NB4 (cell line): ENCODE results near the gene PAK2.

Experiments
- DNase-seq: peaks from one replicate; pipeline ENCODE4 v3.0.0; 2010; ENCODE audit warnings: low read depth
- H3K4me3 ChIP-seq: one replicate; pipeline ENCODE4 v1.5.1; 2011; ENCODE audit warnings: mild to moderate bottlenecking, low read depth, low read length, moderate library complexity
- MYC ChIP-seq: IDR thresholded peaks from 2 replicates; pipeline ENCODE4 v1.6.1; 2011; ENCODE audit warnings: low read depth, low read length
- POLR2A ChIP-seq: IDR thresholded peaks from 2 replicates; pipeline ENCODE4 v1.6.1; 2011; ENCODE audit warnings: mild to moderate bottlenecking; ENCODE audit not compliant: insufficient read length; ENCODE audit errors: extremely low read depth
- TF ChIP-seq, protein P1 (sequence below): IDR thresholded peaks from one replicate; pipeline ENCODE4 v1.5.1; 2012; ENCODE audit warnings: low read depth, low read length
- TF ChIP-seq, protein P2 (sequence below): IDR thresholded peaks from 2 replicates; pipeline ENCODE4 v1.6.1; 2011; ENCODE audit warnings: low read depth, low read length

PAK2 gene

DNA sequence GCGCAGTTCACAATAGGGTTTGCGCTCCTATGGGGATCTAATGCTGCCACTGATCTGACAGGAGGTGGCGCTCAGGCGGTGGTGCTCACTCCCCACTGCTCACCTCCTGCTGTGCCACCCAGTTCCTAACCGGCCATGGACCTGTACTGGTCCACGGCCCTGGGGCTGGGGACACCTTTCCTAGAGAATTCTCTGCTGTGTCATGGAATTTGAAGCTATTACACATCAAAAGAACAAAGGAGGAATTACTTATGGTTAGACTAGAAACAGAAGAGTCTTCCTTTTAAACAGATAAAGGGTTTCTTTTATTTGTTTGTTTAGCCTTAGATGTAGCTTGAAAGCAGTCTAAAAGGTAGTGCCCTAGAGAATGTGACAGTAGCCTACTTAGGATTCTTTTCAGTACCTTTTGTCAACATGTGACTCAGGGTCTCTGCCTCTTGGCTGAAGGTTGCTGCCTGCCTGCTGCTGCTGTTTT, 50.3 kb downstream of the PAK2 start:
- TF ChIP-seq MYC = no peak
- TF ChIP-seq, protein P1, sequence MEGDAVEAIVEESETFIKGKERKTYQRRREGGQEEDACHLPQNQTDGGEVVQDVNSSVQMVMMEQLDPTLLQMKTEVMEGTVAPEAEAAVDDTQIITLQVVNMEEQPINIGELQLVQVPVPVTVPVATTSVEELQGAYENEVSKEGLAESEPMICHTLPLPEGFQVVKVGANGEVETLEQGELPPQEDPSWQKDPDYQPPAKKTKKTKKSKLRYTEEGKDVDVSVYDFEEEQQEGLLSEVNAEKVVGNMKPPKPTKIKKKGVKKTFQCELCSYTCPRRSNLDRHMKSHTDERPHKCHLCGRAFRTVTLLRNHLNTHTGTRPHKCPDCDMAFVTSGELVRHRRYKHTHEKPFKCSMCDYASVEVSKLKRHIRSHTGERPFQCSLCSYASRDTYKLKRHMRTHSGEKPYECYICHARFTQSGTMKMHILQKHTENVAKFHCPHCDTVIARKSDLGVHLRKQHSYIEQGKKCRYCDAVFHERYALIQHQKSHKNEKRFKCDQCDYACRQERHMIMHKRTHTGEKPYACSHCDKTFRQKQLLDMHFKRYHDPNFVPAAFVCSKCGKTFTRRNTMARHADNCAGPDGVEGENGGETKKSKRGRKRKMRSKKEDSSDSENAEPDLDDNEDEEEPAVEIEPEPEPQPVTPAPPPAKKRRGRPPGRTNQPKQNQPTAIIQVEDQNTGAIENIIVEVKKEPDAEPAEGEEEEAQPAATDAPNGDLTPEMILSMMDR = no peak
- DNase-seq = no peak
- H3K4me3 ChIP-seq = no peak overlapping the region

DNA sequence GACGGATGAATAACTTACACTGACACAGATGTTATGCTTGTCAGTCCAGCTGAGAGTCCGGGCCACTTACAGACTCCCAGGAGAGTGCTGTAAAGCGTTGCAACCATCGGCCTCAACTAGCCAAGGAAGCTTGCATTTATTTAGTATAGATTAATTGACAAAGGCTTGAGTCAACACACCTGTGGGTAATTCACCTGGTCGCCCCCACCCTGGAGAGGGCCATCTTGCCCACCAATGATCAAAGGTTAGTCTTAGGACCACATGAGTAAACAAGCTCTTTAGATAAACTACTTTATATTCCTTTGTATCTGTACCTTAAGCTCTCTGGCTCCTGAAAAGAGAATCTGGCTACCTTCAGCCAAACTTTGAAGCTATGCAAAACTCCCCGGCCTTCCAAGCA, 51.0 kb downstream of the PAK2 start:
- DNase-seq = no peak
- H3K4me3 ChIP-seq = no peak overlapping the region
- no peak for TF ChIP-seq MYC
- TF ChIP-seq, protein P1 = no peak
- TF ChIP-seq POLR2A = no peak
- TF ChIP-seq, protein P2, sequence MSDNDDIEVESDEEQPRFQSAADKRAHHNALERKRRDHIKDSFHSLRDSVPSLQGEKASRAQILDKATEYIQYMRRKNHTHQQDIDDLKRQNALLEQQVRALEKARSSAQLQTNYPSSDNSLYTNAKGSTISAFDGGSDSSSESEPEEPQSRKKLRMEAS = no peak

DNA sequence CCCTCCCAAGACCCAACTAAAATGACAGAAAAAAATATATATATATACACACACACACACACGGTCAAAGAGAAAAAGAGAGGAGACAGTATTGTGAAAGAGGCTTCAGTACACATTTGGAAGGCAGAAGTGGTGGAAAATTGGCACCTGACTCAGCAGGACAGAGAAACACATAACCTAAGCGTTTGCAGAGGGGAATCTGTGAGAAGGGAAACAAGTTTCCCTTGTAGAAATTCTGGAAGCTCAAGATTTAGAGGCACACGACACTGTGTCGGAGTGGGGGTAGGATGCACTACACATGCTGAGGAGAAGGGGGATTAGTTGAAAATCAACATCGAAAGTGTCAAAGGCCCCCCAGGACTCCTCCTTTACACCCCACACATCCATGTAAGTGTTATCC, 53.1 kb downstream of the PAK2 start:
- DNase-seq = no peak
- no peak overlapping the region for H3K4me3 ChIP-seq
- TF ChIP-seq POLR2A (no peak), MYC (no peak)
- TF ChIP-seq, protein P2 = no peak
- TF ChIP-seq, protein P1 = no peak

DNA sequence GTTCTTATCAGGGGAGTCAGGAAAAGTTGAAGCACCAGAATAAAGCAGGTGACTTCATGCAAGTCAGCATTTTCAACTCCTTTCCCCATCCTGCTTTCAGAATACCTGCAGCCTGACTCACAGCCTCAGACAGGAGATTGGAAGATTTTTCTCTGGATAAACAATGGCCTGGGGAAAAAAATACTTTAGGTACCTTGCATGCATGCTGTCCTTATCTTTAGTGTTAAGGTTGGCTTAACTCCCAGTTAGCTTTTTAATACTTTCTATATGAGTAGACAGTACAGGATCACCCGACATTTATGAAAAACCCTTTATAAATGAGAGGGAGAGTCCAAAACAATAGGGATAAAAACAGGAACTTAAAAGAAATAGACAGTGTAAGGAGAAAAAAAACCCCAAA, 53.6 kb downstream of the PAK2 start:
- TF ChIP-seq, protein P2 = no peak
- no peak for TF ChIP-seq POLR2A
- TF ChIP-seq, protein P1 = no peak
- no peak for TF ChIP-seq MYC
- no peak overlapping the region for H3K4me3 ChIP-seq
- no peak for DNase-seq

DNA sequence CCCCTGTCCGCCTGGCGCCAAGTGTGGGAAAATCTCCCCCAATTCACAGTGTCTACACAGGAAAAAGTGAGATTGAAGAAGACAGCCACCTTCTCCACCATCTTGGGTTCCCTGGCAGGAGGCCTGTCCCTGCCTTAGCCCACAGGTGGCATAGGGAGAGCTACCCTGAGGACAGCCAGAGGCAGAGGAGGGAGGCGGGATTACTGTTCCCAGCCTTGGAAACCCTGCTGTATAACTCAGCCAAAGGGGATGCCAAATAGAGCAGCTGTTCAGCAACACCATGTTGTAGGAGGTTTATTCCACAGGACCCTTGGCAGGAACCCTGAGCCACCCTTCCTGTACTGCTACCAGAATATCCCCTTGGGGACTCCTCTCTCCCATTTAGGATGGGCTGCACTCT, 54.8 kb downstream of the PAK2 start:
- DNase-seq = no peak
- TF ChIP-seq, protein P1 = no peak
- TF ChIP-seq POLR2A = no peak
- TF ChIP-seq, protein P2 = no peak
- no peak overlapping the region for H3K4me3 ChIP-seq

DNA sequence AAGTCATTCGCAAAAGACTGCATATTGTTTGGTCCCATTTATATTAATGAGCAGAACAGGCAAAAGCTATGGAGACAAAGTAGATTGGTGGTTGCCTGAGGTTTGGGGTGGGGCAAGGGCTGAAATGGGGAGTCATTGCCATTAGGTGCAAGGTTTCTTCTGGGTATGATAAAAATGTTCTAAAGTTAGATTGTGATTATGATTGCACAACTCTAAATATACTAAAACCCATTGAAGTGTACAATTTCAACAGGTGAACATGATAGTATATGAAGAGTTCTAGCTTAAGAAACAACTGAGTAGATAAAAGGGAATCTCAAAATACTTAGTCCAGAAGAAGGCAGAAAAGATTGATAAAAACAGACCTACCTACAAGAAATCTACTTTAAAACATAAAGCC, 56.7 kb downstream of the PAK2 start:
- TF ChIP-seq POLR2A = no peak
- TF ChIP-seq, protein P1 = no peak
- TF ChIP-seq, protein P2 = no peak
- TF ChIP-seq MYC = no peak
- H3K4me3 ChIP-seq = no peak overlapping the region
- DNase-seq = no peak
